ENCODE results near the gene S100A7A. TPM values are rescaled to one million over a fixed set of nuclear protein-coding genes. Genes with fewer than 3 reads are reported as not detected.

Gene S100A7A
- total RNA-seq (2013) = not detected
- not detected for polyA plus RNA-seq
- polyA minus RNA-seq = not detected in 2 replicates
- total RNA-seq = 0 to 1.0 (median 0) reads per million in 11 experiments

DNA sequence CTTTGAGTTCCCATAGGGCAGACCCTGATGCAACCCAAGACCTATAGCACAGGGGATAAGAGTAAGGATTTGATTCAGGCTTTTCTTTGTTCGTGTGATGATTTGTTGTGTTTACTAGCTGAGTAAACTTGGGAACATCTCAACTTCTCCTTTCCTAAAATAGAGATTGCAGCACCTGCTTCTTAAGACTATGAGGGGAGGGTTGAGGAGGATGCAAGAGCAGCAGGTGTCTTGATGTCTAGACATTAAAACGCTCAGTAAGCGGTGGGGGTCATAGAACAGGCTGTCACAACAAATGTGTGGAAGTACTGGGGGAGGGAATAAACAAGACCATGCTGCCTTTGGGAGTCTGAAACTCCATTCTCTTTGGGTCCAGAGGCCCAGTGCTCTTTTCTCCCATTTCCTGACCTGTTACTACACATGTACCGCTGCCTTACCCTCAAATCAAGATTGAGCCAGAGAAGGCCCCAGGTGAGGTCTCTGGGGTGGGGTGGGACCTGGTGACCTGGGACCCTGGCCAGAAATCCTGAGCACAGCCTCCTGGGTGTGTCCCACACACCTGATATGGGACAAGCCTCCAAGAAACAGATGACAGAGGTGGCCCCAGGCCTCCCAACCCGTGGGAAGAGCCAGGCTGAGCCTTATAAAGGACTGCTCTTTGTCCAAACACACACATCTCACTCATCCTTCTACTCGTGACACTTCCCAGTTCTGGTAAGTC lies at the start of gene S100A7A:
Gene S100A7A (plus strand): TSS at position 671 of the 721 bp plus-strand sequence. CDS start 1,563 bp downstream, outside the sequence.
- peaks cover 0 to 15% of the 10 kb centered on the region in 2 donors for H3K4me1 ChIP-seq (ENCODE audit: control insufficient read depth in 1 of 2, insufficient read depth in 2 of 2, low read length in 2 of 2)
- H3K27me3 Mint-ChIP-seq (ENCODE audit: low read depth in 3 of 3) = peaks cover 20 to 25% (median 23%) of the 10 kb centered on the region in 3 donors
- H4K20me1 ChIP-seq (ENCODE audit: insufficient read depth, low read length) = no peaks in the 10 kb centered on the region
- no peak within 1 kb of the TSS for H3K4me3 ChIP-seq (replicated peaks in 1 of 3; ENCODE audit: low read depth in 2 of 3, low read length in 3 of 3)
- no peaks in the 10 kb centered on the region for H3K9me3 ChIP-seq (replicated peaks in 1 of 2; ENCODE audit: control insufficient read depth in 1 of 2, insufficient read depth in 1 of 2, low read length in 2 of 2)
- H3K9me3 Mint-ChIP-seq = peaks cover 0 to 9% (median 6%) of the 10 kb centered on the region in 7 donors
- no peak within 1 kb of the TSS for H3K4me2 ChIP-seq (replicated peaks; ENCODE audit: extremely low read depth, low read length, poor library complexity, severe bottlenecking)
- H3K27ac ChIP-seq (ENCODE audit: low read depth in 1 of 2, low read length in 2 of 2) = no peak within 1 kb of the TSS
- no peak within 1 kb of the TSS for H3K9ac ChIP-seq (ENCODE audit: insufficient read depth, low read length, poor library complexity, severe bottlenecking)
- H2AFZ ChIP-seq (ENCODE audit: insufficient read depth, low read depth, low read length, poor library complexity, severe bottlenecking) = no peak within 1 kb of the TSS
- no peaks in the 10 kb centered on the region for H3K79me2 ChIP-seq (ENCODE audit: insufficient read depth, low read length)
- WGBS (ENCODE audit: insufficient coverage) = 89% methylated on average over 4 of the region's 6 CpGs
- H3K4me3 Mint-ChIP-seq = no peak within 1 kb of the TSS
- intact Hi-C loops (cut with micrococcal nuclease) = loop anchor here in 1 of 2 donors (10.0 kb wide), 1 partner anchor 79 kb away; no protein-coding TSS in a partner anchor
- DNase-seq = no peak
- H3K4me1 Mint-ChIP-seq = peaks cover 16% of the 10 kb centered on the region
- H3K27ac Mint-ChIP-seq = no peak within 1 kb of the TSS
- H3K27me3 ChIP-seq (ENCODE audit: control insufficient read depth in 2 of 2, insufficient read depth in 2 of 2, low read length in 2 of 2) = peaks cover 0 to 3% of the 10 kb centered on the region in 2 donors
- TF ChIP-seq, protein P1, sequence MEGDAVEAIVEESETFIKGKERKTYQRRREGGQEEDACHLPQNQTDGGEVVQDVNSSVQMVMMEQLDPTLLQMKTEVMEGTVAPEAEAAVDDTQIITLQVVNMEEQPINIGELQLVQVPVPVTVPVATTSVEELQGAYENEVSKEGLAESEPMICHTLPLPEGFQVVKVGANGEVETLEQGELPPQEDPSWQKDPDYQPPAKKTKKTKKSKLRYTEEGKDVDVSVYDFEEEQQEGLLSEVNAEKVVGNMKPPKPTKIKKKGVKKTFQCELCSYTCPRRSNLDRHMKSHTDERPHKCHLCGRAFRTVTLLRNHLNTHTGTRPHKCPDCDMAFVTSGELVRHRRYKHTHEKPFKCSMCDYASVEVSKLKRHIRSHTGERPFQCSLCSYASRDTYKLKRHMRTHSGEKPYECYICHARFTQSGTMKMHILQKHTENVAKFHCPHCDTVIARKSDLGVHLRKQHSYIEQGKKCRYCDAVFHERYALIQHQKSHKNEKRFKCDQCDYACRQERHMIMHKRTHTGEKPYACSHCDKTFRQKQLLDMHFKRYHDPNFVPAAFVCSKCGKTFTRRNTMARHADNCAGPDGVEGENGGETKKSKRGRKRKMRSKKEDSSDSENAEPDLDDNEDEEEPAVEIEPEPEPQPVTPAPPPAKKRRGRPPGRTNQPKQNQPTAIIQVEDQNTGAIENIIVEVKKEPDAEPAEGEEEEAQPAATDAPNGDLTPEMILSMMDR (IDR thresholded peaks at IDR 0.05) = no peak
- no peaks in the 10 kb centered on the region for H3K36me3 ChIP-seq (replicated peaks in 1 of 2; ENCODE audit: control insufficient read depth in 1 of 2, insufficient read depth in 2 of 2, low read length in 2 of 2)
- H3K36me3 Mint-ChIP-seq = no peaks in the 10 kb centered on the region

DNA sequence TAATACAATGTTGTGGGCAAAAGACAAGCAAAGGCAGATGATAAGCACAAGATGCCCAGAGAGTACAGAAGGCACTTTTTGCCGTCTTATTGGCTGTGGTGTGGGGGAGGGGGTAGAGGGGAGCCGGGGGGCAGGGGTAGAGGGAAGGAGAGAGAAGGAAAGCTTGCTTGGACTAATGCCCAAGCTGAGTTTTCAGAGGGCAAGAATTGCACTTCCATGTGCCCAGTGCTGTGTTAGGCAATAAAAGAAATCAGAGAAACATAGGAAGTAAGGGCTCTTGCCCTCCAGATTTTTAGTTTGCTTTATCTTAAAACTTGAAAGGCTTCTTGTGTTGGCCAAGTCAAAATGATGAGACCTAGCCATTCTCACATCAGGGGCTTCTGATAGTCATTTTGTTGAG lies 49.2 kb upstream of the S100A7A start:
- Mint-ChIP-seq H3K27me3 (ENCODE audit: low read depth in 3 of 3) (peaks cover 0 to 1% (median 0%) of the 10 kb centered on the region in 3 donors), H3K27ac (peak overlapping the region; percentile 70 to 98 (median 94)), H3K36me3 (peaks cover 9 to 21% of the 10 kb centered on the region in 2 donors), H3K4me3 (peak overlapping the region in 1 of 2 donors; percentile 32), H3K4me1 (peaks cover 99% of the 10 kb centered on the region), H3K9me3 (peaks cover 0 to 6% (median 1%) of the 10 kb centered on the region in 7 donors)
- H3K4me2 ChIP-seq (replicated peaks; ENCODE audit: extremely low read depth, low read length, poor library complexity, severe bottlenecking) = peak overlapping the region; percentile 54
- H3K9ac ChIP-seq (ENCODE audit: insufficient read depth, low read length, poor library complexity, severe bottlenecking) = no peak overlapping the region
- peaks cover 99 to 100% of the 10 kb centered on the region in 2 donors for H3K4me1 ChIP-seq (ENCODE audit: control insufficient read depth in 1 of 2, insufficient read depth in 2 of 2, low read length in 2 of 2)
- H3K79me2 ChIP-seq (ENCODE audit: insufficient read depth, low read length) = peaks cover 56% of the 10 kb centered on the region
- no peaks in the 10 kb centered on the region for H4K20me1 ChIP-seq (ENCODE audit: insufficient read depth, low read length)
- TF ChIP-seq, protein P1 (IDR thresholded peaks at IDR 0.05) = no peak
- no peaks in the 10 kb centered on the region for H3K9me3 ChIP-seq (replicated peaks in 1 of 2; ENCODE audit: control insufficient read depth in 1 of 2, insufficient read depth in 1 of 2, low read length in 2 of 2)
- peak overlapping the region; percentile 20 for H2AFZ ChIP-seq (ENCODE audit: insufficient read depth, low read depth, low read length, poor library complexity, severe bottlenecking)
- DNase-seq = peak in 1 of 3 donors; percentile 41
- H3K4me3 ChIP-seq (replicated peaks in 1 of 3; ENCODE audit: low read depth in 2 of 3, low read length in 3 of 3) = peak overlapping the region in 1 of 3 experiments; percentile 54
- H3K27me3 ChIP-seq (ENCODE audit: control insufficient read depth in 2 of 2, insufficient read depth in 2 of 2, low read length in 2 of 2) = no peaks in the 10 kb centered on the region
- intact Hi-C loops (cut with micrococcal nuclease) = loop anchor here in 1 of 2 donors (10.0 kb wide), 1 partner anchor 208 kb away; no protein-coding TSS in a partner anchor
- no peaks in the 10 kb centered on the region for H3K36me3 ChIP-seq (replicated peaks in 1 of 2; ENCODE audit: control insufficient read depth in 1 of 2, insufficient read depth in 2 of 2, low read length in 2 of 2)
- WGBS (ENCODE audit: insufficient coverage) = 0% methylated on average over 1 of the region's 2 CpGs
- H3K27ac ChIP-seq (ENCODE audit: low read depth in 1 of 2, low read length in 2 of 2) = peak overlapping the region; percentile 78 to 85

All from CD14-positive monocyte (primary cell).